Measurements from ENCODE around the gene PRSS3. TPM values are rescaled to one million over a fixed set of nuclear protein-coding genes. Genes with fewer than 3 reads are reported as not detected.
A peak's percentile ranks its signal among the peaks of the same experiment; 100 is the strongest.
"Not testable (repeated sequence)": the region's sequence is repeated elsewhere in the genome, so short reads cannot be mapped to it uniquely, and the experiment has no call there.

Gene PRSS3
- total and polyA plus RNA-seq, 2 donors (not counting 1 experiment from before 2014, with no cell fraction given), result 0.33 to 2.9 TPM

- TF ChIP-seq CTCF (conservative IDR thresholded peaks at IDR 0.05 in 1 of 2, IDR thresholded peaks at IDR 0.05 in 1 of 2; ENCODE audit: low read depth in 1 of 2, low read length in 2 of 2) (no peak), EZH2 (IDR thresholded peaks at IDR 0.05; ENCODE audit: low read length, missing control alignments) (no peak)
- Histone ChIP-seq H3K36me3 (ENCODE audit: control insufficient read depth, insufficient read depth, low read length) (no peaks in the 10 kb centered on the region), H3K9me3 (ENCODE audit: control insufficient read depth, insufficient read depth, low read depth, low read length) (no peaks in the 10 kb centered on the region), H3K9ac (ENCODE audit: insufficient read depth, low read length) (no peak overlapping the region), H3K4me3 (replicated peaks in 1 of 4; ENCODE audit: control extremely low read depth in 1 of 4, insufficient read depth in 1 of 4, low read depth in 3 of 4, low read length in 4 of 4) (no peak overlapping the region), H3K4me2 (ENCODE audit: extremely low read depth, insufficient read depth, low read length) (no peak overlapping the region), H3K4me1 (ENCODE audit: control insufficient read depth, extremely low read depth, insufficient read depth, low read length) (no peaks in the 10 kb centered on the region), H3K27ac (ENCODE audit: insufficient read depth, low read length) (no peak overlapping the region), H4K20me1 (ENCODE audit: control insufficient read depth, extremely low read depth, insufficient read depth, low read length) (no peaks in the 10 kb centered on the region), H3K27me3 (ENCODE audit: control insufficient read depth, insufficient read depth, low read length) (no peaks in the 10 kb centered on the region), H2AFZ (ENCODE audit: low read length) (no peak overlapping the region), H3K79me2 (ENCODE audit: control insufficient read depth, insufficient read depth, low read length) (no peaks in the 10 kb centered on the region)
- DNase-seq (ENCODE audit: low read depth in 2 of 2), result no peak
These were observed 3.2 kb downstream of the PRSS3 start for GRCh38 chr9:33798545-33798944.

DNA sequence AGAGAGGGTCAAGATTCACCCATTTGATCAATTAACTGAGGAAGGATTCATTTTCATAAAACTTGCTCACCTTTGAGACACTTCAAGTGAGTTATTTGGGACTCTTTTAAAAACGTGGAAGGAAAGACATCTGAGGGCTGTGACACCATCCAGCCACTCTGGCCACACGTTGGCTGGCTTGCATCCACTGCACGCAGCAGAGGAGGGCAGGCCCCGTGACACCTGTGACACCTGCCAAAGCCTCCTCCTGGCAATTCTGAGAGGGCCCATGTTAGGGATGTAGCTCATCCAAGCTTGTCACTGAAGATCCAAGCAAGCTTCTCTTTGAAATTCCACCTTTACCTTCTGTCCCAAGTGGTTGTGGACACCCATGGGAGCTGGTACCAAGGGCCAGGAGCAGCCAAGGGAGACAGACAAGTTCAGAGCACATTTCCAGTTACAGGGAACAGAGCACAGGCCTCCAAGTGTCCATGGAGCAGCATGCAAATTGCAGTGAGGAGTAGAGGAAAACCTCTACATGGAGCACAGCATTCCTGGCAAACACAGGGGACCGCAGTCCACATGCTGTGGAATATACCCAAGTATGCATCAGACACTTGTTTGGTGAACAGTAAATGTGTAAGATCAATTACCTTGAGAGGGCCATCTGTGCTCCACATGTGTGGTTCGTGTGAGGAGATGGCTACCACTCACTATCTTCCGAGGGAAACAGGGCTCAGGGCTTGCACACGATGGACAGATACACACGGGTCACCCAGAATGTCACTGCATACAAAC, 4.8 kb downstream of the PRSS3 start:
- no peaks in the 10 kb centered on the region for H3K36me3 ChIP-seq (ENCODE audit: control insufficient read depth, insufficient read depth, low read length)
- no peaks in the 10 kb centered on the region for H3K79me2 ChIP-seq (ENCODE audit: control insufficient read depth, insufficient read depth, low read length)
- H3K9ac ChIP-seq (ENCODE audit: insufficient read depth, low read length), result no peak overlapping the region
- H3K9me3 ChIP-seq (ENCODE audit: control insufficient read depth, insufficient read depth, low read depth, low read length), result no peaks in the 10 kb centered on the region
- no peak for TF ChIP-seq CTCF (conservative IDR thresholded peaks at IDR 0.05 in 1 of 2, IDR thresholded peaks at IDR 0.05 in 1 of 2; ENCODE audit: low read depth in 1 of 2, low read length in 2 of 2)
- TF ChIP-seq EZH2 (IDR thresholded peaks at IDR 0.05; ENCODE audit: low read length, missing control alignments), result no peak
- no peak overlapping the region for H3K4me3 ChIP-seq (replicated peaks in 1 of 4; ENCODE audit: control extremely low read depth in 1 of 4, insufficient read depth in 1 of 4, low read depth in 3 of 4, low read length in 4 of 4)
- H3K4me2 ChIP-seq (ENCODE audit: extremely low read depth, insufficient read depth, low read length), result no peak overlapping the region
- no peaks in the 10 kb centered on the region for H3K27me3 ChIP-seq (ENCODE audit: control insufficient read depth, insufficient read depth, low read length)
- no peak overlapping the region for H3K27ac ChIP-seq (ENCODE audit: insufficient read depth, low read length)
- H3K4me1 ChIP-seq (ENCODE audit: control insufficient read depth, extremely low read depth, insufficient read depth, low read length), result no peaks in the 10 kb centered on the region
- H2AFZ ChIP-seq (ENCODE audit: low read length), result no peak overlapping the region
- no peak for DNase-seq (ENCODE audit: low read depth in 2 of 2)
- H4K20me1 ChIP-seq (ENCODE audit: control insufficient read depth, extremely low read depth, insufficient read depth, low read length), result no peaks in the 10 kb centered on the region

GRCh38 chr9:33800886-33801285, 5.5 kb downstream of the PRSS3 start:
- Histone ChIP-seq H3K36me3 (ENCODE audit: control insufficient read depth, insufficient read depth, low read length) (no peaks in the 10 kb centered on the region), H3K27ac (ENCODE audit: insufficient read depth, low read length) (no peak overlapping the region), H3K4me2 (ENCODE audit: extremely low read depth, insufficient read depth, low read length) (no peak overlapping the region), H4K20me1 (ENCODE audit: control insufficient read depth, extremely low read depth, insufficient read depth, low read length) (no peaks in the 10 kb centered on the region), H3K4me1 (ENCODE audit: control insufficient read depth, extremely low read depth, insufficient read depth, low read length) (no peaks in the 10 kb centered on the region), H3K79me2 (ENCODE audit: control insufficient read depth, insufficient read depth, low read length) (no peaks in the 10 kb centered on the region), H3K27me3 (ENCODE audit: control insufficient read depth, insufficient read depth, low read length) (no peaks in the 10 kb centered on the region), H2AFZ (ENCODE audit: low read length) (no peak overlapping the region), H3K9me3 (ENCODE audit: control insufficient read depth, insufficient read depth, low read depth, low read length) (no peaks in the 10 kb centered on the region), H3K9ac (ENCODE audit: insufficient read depth, low read length) (no peak overlapping the region), H3K4me3 (replicated peaks in 1 of 4; ENCODE audit: control extremely low read depth in 1 of 4, insufficient read depth in 1 of 4, low read depth in 3 of 4, low read length in 4 of 4) (no peak overlapping the region)
- TF ChIP-seq EZH2 (IDR thresholded peaks at IDR 0.05; ENCODE audit: low read length, missing control alignments) (no peak), CTCF (conservative IDR thresholded peaks at IDR 0.05 in 1 of 2, IDR thresholded peaks at IDR 0.05 in 1 of 2; ENCODE audit: low read depth in 1 of 2, low read length in 2 of 2) (no peak)
- DNase-seq (ENCODE audit: low read depth in 2 of 2), result peak in 1 of 2 donors; percentile 34

GRCh38 chr9:33801943-33802500, 6.7 kb downstream of the PRSS3 start:
- H3K27ac ChIP-seq (ENCODE audit: insufficient read depth, low read length); H3K9ac ChIP-seq (ENCODE audit: insufficient read depth, low read length); H3K9me3 ChIP-seq (ENCODE audit: control insufficient read depth, insufficient read depth, low read depth, low read length); DNase-seq (ENCODE audit: low read depth in 2 of 2); H3K36me3 ChIP-seq (ENCODE audit: control insufficient read depth, insufficient read depth, low read length); H4K20me1 ChIP-seq (ENCODE audit: control insufficient read depth, extremely low read depth, insufficient read depth, low read length); H2AFZ ChIP-seq (ENCODE audit: low read length); H3K27me3 ChIP-seq (ENCODE audit: control insufficient read depth, insufficient read depth, low read length); H3K4me2 ChIP-seq (ENCODE audit: extremely low read depth, insufficient read depth, low read length); H3K79me2 ChIP-seq (ENCODE audit: control insufficient read depth, insufficient read depth, low read length); H3K4me1 ChIP-seq (ENCODE audit: control insufficient read depth, extremely low read depth, insufficient read depth, low read length); H3K4me3 ChIP-seq (replicated peaks in 1 of 4; ENCODE audit: control extremely low read depth in 1 of 4, insufficient read depth in 1 of 4, low read depth in 3 of 4, low read length in 4 of 4): not testable (repeated sequence)
